Hepatocyte (in vitro differentiated cells): ENCODE data around the gene MRPL57.
"Not testable (repeated sequence)": the region's sequence is repeated elsewhere in the genome, so short reads cannot be mapped to it uniquely, and the experiment has no call there.

Experiments
- CTCF ChIP-seq: fragments of 200-600 bp; sonication (generic); IDR thresholded peaks from 2 replicates; pipeline ENCODE4 v1.5.1; 2016; ENCODE audit warnings: antibody characterized with exemption, mild to moderate bottlenecking; ENCODE audit not compliant: poor library complexity
- EZH2 ChIP-seq: fragments of 200-600 bp; sonication (generic); IDR thresholded peaks from 2 replicates; pipeline ENCODE4 v1.6.1; 2016; ENCODE audit warnings: antibody characterized with exemption, mild to moderate bottlenecking, borderline replicate concordance

- TF ChIP-seq EZH2, CTCF: not testable (repeated sequence)
Measured at GRCh38 chr13:21186410-21186809, 10.0 kb downstream of the MRPL57 start.
